ENCODE measurements around the gene RNASE4.
"Not testable (repeated sequence)": the region's sequence is repeated elsewhere in the genome, so short reads cannot be mapped to it uniquely, and the experiment has no call there.

RNASE4 gene

GRCh38 chr14:20711261-20711660 lies 26.9 kb downstream of the RNASE4 start:
- Histone ChIP-seq H3K36me3 (ENCODE audit: insufficient read depth, low read length) (no peaks in the 10 kb centered on the region), H3K4me3 (ENCODE audit: low read length) (no peak overlapping the region), H3K4me2 (ENCODE audit: low read length) (no peak overlapping the region), H3K9me3 (replicated peaks; ENCODE audit: low read length) (no peaks in the 10 kb centered on the region), H3K4me1 (ENCODE audit: control insufficient read depth, insufficient read depth, low read length) (no peaks in the 10 kb centered on the region), H3K27me3 (ENCODE audit: control insufficient read depth, insufficient read depth, low read length) (peaks cover 21% of the 10 kb centered on the region), H3K9ac (ENCODE audit: low read depth, low read length) (no peak overlapping the region)

GRCh38 chr14:20711685-20712084 lies 27.3 kb downstream of the RNASE4 start:
- no peaks in the 10 kb centered on the region for H3K36me3 ChIP-seq (ENCODE audit: insufficient read depth, low read length)
- H3K9me3 ChIP-seq (replicated peaks; ENCODE audit: low read length), result no peaks in the 10 kb centered on the region
- no peak overlapping the region for H3K4me3 ChIP-seq (ENCODE audit: low read length)
- H3K9ac ChIP-seq (ENCODE audit: low read depth, low read length), result no peak overlapping the region
- peaks cover 21% of the 10 kb centered on the region for H3K27me3 ChIP-seq (ENCODE audit: control insufficient read depth, insufficient read depth, low read length)
- H3K4me2 ChIP-seq (ENCODE audit: low read length), result no peak overlapping the region
- no peaks in the 10 kb centered on the region for H3K4me1 ChIP-seq (ENCODE audit: control insufficient read depth, insufficient read depth, low read length)

GRCh38 chr14:20712904-20713303 lies 28.5 kb downstream of the RNASE4 start:
- Histone ChIP-seq H3K4me3 (ENCODE audit: low read length) (no peak overlapping the region), H3K9me3 (replicated peaks; ENCODE audit: low read length) (no peaks in the 10 kb centered on the region), H3K9ac (ENCODE audit: low read depth, low read length) (no peak overlapping the region), H3K4me1 (ENCODE audit: control insufficient read depth, insufficient read depth, low read length) (no peaks in the 10 kb centered on the region), H3K36me3 (ENCODE audit: insufficient read depth, low read length) (no peaks in the 10 kb centered on the region), H3K4me2 (ENCODE audit: low read length) (no peak overlapping the region), H3K27me3 (ENCODE audit: control insufficient read depth, insufficient read depth, low read length) (peaks cover 21% of the 10 kb centered on the region)

- H3K4me1 ChIP-seq (ENCODE audit: control insufficient read depth, insufficient read depth, low read length), result no peaks in the 10 kb centered on the region
- no peaks in the 10 kb centered on the region for H3K9me3 ChIP-seq (replicated peaks; ENCODE audit: low read length)
- H3K36me3 ChIP-seq (ENCODE audit: insufficient read depth, low read length), result no peaks in the 10 kb centered on the region
- no peak overlapping the region for H3K4me2 ChIP-seq (ENCODE audit: low read length)
- H3K27me3 ChIP-seq (ENCODE audit: control insufficient read depth, insufficient read depth, low read length), result peaks cover 15% of the 10 kb centered on the region
- no peak overlapping the region for H3K9ac ChIP-seq (ENCODE audit: low read depth, low read length)
- no peak overlapping the region for H3K4me3 ChIP-seq (ENCODE audit: low read length)
Observed at GRCh38 chr14:20714593-20715250, 30.4 kb downstream of the RNASE4 start.

GRCh38 chr14:20719777-20720176 lies 35.4 kb downstream of the RNASE4 start:
- H3K4me1 ChIP-seq (ENCODE audit: control insufficient read depth, insufficient read depth, low read length), result no peaks in the 10 kb centered on the region
- no peak overlapping the region for H3K4me3 ChIP-seq (ENCODE audit: low read length)
- no peak overlapping the region for H3K9ac ChIP-seq (ENCODE audit: low read depth, low read length)
- no peaks in the 10 kb centered on the region for H3K9me3 ChIP-seq (replicated peaks; ENCODE audit: low read length)
- H3K36me3 ChIP-seq (ENCODE audit: insufficient read depth, low read length), result no peaks in the 10 kb centered on the region
- H3K27me3 ChIP-seq (ENCODE audit: control insufficient read depth, insufficient read depth, low read length), result peaks cover 14% of the 10 kb centered on the region
- no peak overlapping the region for H3K4me2 ChIP-seq (ENCODE audit: low read length)

GRCh38 chr14:20720741-20721140 lies 36.4 kb downstream of the RNASE4 start:
- no peaks in the 10 kb centered on the region for H3K4me1 ChIP-seq (ENCODE audit: control insufficient read depth, insufficient read depth, low read length)
- no peak overlapping the region for H3K4me2 ChIP-seq (ENCODE audit: low read length)
- H3K36me3 ChIP-seq (ENCODE audit: insufficient read depth, low read length), result no peaks in the 10 kb centered on the region
- H3K27me3 ChIP-seq (ENCODE audit: control insufficient read depth, insufficient read depth, low read length), result peaks cover 14% of the 10 kb centered on the region
- no peak overlapping the region for H3K9ac ChIP-seq (ENCODE audit: low read depth, low read length)
- H3K4me3 ChIP-seq (ENCODE audit: low read length), result no peak overlapping the region
- H3K9me3 ChIP-seq (replicated peaks; ENCODE audit: low read length), result no peaks in the 10 kb centered on the region

- H3K9me3 ChIP-seq (replicated peaks; ENCODE audit: low read length), result no peaks in the 10 kb centered on the region
- no peak overlapping the region for H3K4me2 ChIP-seq (ENCODE audit: low read length)
- no peaks in the 10 kb centered on the region for H3K4me1 ChIP-seq (ENCODE audit: control insufficient read depth, insufficient read depth, low read length)
- no peaks in the 10 kb centered on the region for H3K36me3 ChIP-seq (ENCODE audit: insufficient read depth, low read length)
- H3K9ac ChIP-seq (ENCODE audit: low read depth, low read length), result no peak overlapping the region
- H3K4me3 ChIP-seq (ENCODE audit: low read length), result no peak overlapping the region
- H3K27me3 ChIP-seq (ENCODE audit: control insufficient read depth, insufficient read depth, low read length), result peaks cover 14% of the 10 kb centered on the region
Observed at GRCh38 chr14:20722016-20722415, 37.7 kb downstream of the RNASE4 start.

GRCh38 chr14:20723488-20723887 lies 39.1 kb downstream of the RNASE4 start:
- no peak overlapping the region for H3K4me2 ChIP-seq (ENCODE audit: low read length)
- peaks cover 17% of the 10 kb centered on the region for H3K27me3 ChIP-seq (ENCODE audit: control insufficient read depth, insufficient read depth, low read length)
- no peak overlapping the region for H3K4me3 ChIP-seq (ENCODE audit: low read length)
- H3K36me3 ChIP-seq (ENCODE audit: insufficient read depth, low read length), result no peaks in the 10 kb centered on the region
- H3K9ac ChIP-seq (ENCODE audit: low read depth, low read length), result no peak overlapping the region
- no peaks in the 10 kb centered on the region for H3K4me1 ChIP-seq (ENCODE audit: control insufficient read depth, insufficient read depth, low read length)
- H3K9me3 ChIP-seq (replicated peaks; ENCODE audit: low read length), result no peaks in the 10 kb centered on the region

- not testable (repeated sequence) for H3K4me1 ChIP-seq (ENCODE audit: control insufficient read depth, insufficient read depth, low read length); H3K36me3 ChIP-seq (ENCODE audit: insufficient read depth, low read length); H3K4me3 ChIP-seq (ENCODE audit: low read length); H3K4me2 ChIP-seq (ENCODE audit: low read length); H3K9ac ChIP-seq (ENCODE audit: low read depth, low read length); H3K9me3 ChIP-seq (replicated peaks; ENCODE audit: low read length)
- peaks cover 17% of the 10 kb centered on the region for H3K27me3 ChIP-seq (ENCODE audit: control insufficient read depth, insufficient read depth, low read length)
Observed at GRCh38 chr14:20726121-20726520, 41.8 kb downstream of the RNASE4 start.

- Histone ChIP-seq H3K4me3 (ENCODE audit: low read length) (no peak overlapping the region), H3K4me2 (ENCODE audit: low read length) (no peak overlapping the region), H3K4me1 (ENCODE audit: control insufficient read depth, insufficient read depth, low read length) (no peaks in the 10 kb centered on the region), H3K27me3 (ENCODE audit: control insufficient read depth, insufficient read depth, low read length) (peaks cover 17% of the 10 kb centered on the region), H3K9me3 (replicated peaks; ENCODE audit: low read length) (no peaks in the 10 kb centered on the region), H3K9ac (ENCODE audit: low read depth, low read length) (no peak overlapping the region), H3K36me3 (ENCODE audit: insufficient read depth, low read length) (no peaks in the 10 kb centered on the region)
Observed at GRCh38 chr14:20726531-20726930, 42.2 kb downstream of the RNASE4 start.

- H3K9ac ChIP-seq (ENCODE audit: low read depth, low read length), result no peak overlapping the region
Observed at GRCh38 chr14:20730891-20731290, 46.5 kb downstream of the RNASE4 start.

GRCh38 chr14:20732477-20732876 lies 48.1 kb downstream of the RNASE4 start:
- peaks cover 3% of the 10 kb centered on the region for H3K27me3 ChIP-seq (ENCODE audit: control insufficient read depth, insufficient read depth, low read length)
- no peak overlapping the region for H3K9ac ChIP-seq (ENCODE audit: low read depth, low read length)
- H3K4me2 ChIP-seq (ENCODE audit: low read length), result no peak overlapping the region
- no peak overlapping the region for H3K4me3 ChIP-seq (ENCODE audit: low read length)
- H3K9me3 ChIP-seq (replicated peaks; ENCODE audit: low read length), result no peaks in the 10 kb centered on the region
- H3K36me3 ChIP-seq (ENCODE audit: insufficient read depth, low read length), result no peaks in the 10 kb centered on the region
- H3K4me1 ChIP-seq (ENCODE audit: control insufficient read depth, insufficient read depth, low read length), result no peaks in the 10 kb centered on the region

More at GRCh38 chr14:20730891-20731290, 46.5 kb downstream of the RNASE4 start:
- H3K4me1 ChIP-seq (ENCODE audit: control insufficient read depth, insufficient read depth, low read length), result no peaks in the 10 kb centered on the region
- H3K9me3 ChIP-seq (replicated peaks; ENCODE audit: low read length), result no peaks in the 10 kb centered on the region
- H3K36me3 ChIP-seq (ENCODE audit: insufficient read depth, low read length), result no peaks in the 10 kb centered on the region
- peaks cover 3% of the 10 kb centered on the region for H3K27me3 ChIP-seq (ENCODE audit: control insufficient read depth, insufficient read depth, low read length)
- H3K4me2 ChIP-seq (ENCODE audit: low read length), result no peak overlapping the region
- H3K4me3 ChIP-seq (ENCODE audit: low read length), result no peak overlapping the region
